Measurements from ENCODE around the gene SSTR5. TPM values are rescaled to one million over a fixed set of nuclear protein-coding genes. Genes with fewer than 3 reads are reported as not detected.

The SSTR5 gene
- total RNA-seq, 1 donor from 2014 or later: not detected

GRCh38 chr16:1093284-1094123, 21.0 kb downstream of the SSTR5 start:
- no peaks in the 10 kb centered on the region for H3K9me3 ChIP-seq
- peaks cover 40 to 59% of the 10 kb centered on the region in 2 donors for H3K4me1 ChIP-seq
- no peaks in the 10 kb centered on the region for H3K36me3 ChIP-seq
- peak overlapping the region; percentile 90 to 95 for H3K27ac ChIP-seq
- intact Hi-C loops (cut with DNase I): loop anchor here (10.0 kb wide), 1 partner anchor 379 kb away; the partner anchor contains the start of gene METRN
- DNase-seq (ENCODE audit: low spot score in 2 of 2): no peak
- no peak for TF ChIP-seq CTCF (IDR thresholded peaks at IDR 0.05)
- H3K4me3 ChIP-seq: no peak overlapping the region
- H3K27me3 ChIP-seq: no peaks in the 10 kb centered on the region

GRCh38 chr16:1094124-1094479, 21.6 kb downstream of the SSTR5 start:
- no peak for DNase-seq (ENCODE audit: low spot score in 2 of 2)
- no peak for TF ChIP-seq CTCF (IDR thresholded peaks at IDR 0.05)
- H3K4me3 ChIP-seq: no peak overlapping the region
- H3K4me1 ChIP-seq: peaks cover 39 to 59% of the 10 kb centered on the region in 2 donors
- intact Hi-C loops (cut with DNase I): loop anchor here (10.0 kb wide), 1 partner anchor 379 kb away; the partner anchor contains the start of gene METRN
- no peaks in the 10 kb centered on the region for H3K36me3 ChIP-seq
- H3K27me3 ChIP-seq: no peaks in the 10 kb centered on the region
- H3K9me3 ChIP-seq: no peaks in the 10 kb centered on the region
- H3K27ac ChIP-seq: peak overlapping the region; percentile 90 to 95

- H3K4me1 ChIP-seq: peaks cover 36 to 53% of the 10 kb centered on the region in 2 donors
- no peak for DNase-seq (ENCODE audit: low spot score in 2 of 2)
- no peaks in the 10 kb centered on the region for H3K36me3 ChIP-seq
- no peak for TF ChIP-seq CTCF (IDR thresholded peaks at IDR 0.05)
- no peak overlapping the region for H3K4me3 ChIP-seq
- peak overlapping the region; percentile 90 to 95 for H3K27ac ChIP-seq
- H3K9me3 ChIP-seq: no peaks in the 10 kb centered on the region
- intact Hi-C loops (cut with DNase I): loop anchor here (10.0 kb wide), 1 partner anchor 380 kb away; the partner anchor contains the start of gene METRN
- no peaks in the 10 kb centered on the region for H3K27me3 ChIP-seq
Measured at GRCh38 chr16:1094601-1095449, 22.3 kb downstream of the SSTR5 start.

- intact Hi-C loops (cut with DNase I): loop anchor here (1.0 to 10.0 kb wide), 3 partner anchors 86 to 381 kb away; partner anchors contain the start of gene METRN
- no peaks in the 10 kb centered on the region for H3K27me3 ChIP-seq
- peak in 2 of 3 experiments; percentile 9 to 12 for TF ChIP-seq CTCF (IDR thresholded peaks at IDR 0.05)
- H3K4me1 ChIP-seq: peaks cover 36 to 46% of the 10 kb centered on the region in 2 donors
- no peaks in the 10 kb centered on the region for H3K9me3 ChIP-seq
- H3K27ac ChIP-seq: peak overlapping the region; percentile 90 to 95
- DNase-seq (ENCODE audit: low spot score in 2 of 2): no peak
- H3K36me3 ChIP-seq: no peaks in the 10 kb centered on the region
- H3K4me3 ChIP-seq: no peak overlapping the region
Measured at GRCh38 chr16:1095450-1096168, 23.1 kb downstream of the SSTR5 start.
